Fibroblast of lung (primary cell): ENCODE data around the gene ME1. TPM values are rescaled to one million over a fixed set of nuclear protein-coding genes. Genes with fewer than 3 reads are reported as not detected.
"Not testable (repeated sequence)": the region's sequence is repeated elsewhere in the genome, so short reads cannot be mapped to it uniquely, and the experiment has no call there.

ENCODE experiments used
- DNase-seq, 2 donors: peaks; one replicate each; pipeline versions ENCODE4 v3.0.0 to v3.0.0-alpha.2; 2010; ENCODE audit warnings: low read depth in 2 of 2
- H2AFZ ChIP-seq: 2 replicates; pipeline ENCODE4 v1.5.1; 2012; ENCODE audit warnings: low read length, control low read depth, inconsistent platforms
- H3K27ac ChIP-seq: 2 replicates; pipeline ENCODE4 v1.5.1; 2011; ENCODE audit warnings: low read length, control low read depth; ENCODE audit not compliant: insufficient read depth
- H3K27me3 ChIP-seq: 2 replicates; pipeline ENCODE4 v1.5.1; 2011; ENCODE audit warnings: mild to moderate bottlenecking, low read length; ENCODE audit not compliant: control insufficient read depth, insufficient read depth
- H3K36me3 ChIP-seq: 2 replicates; pipeline ENCODE4 v1.5.1; 2011; ENCODE audit warnings: low read length; ENCODE audit not compliant: control insufficient read depth, insufficient read depth
- H3K4me1 ChIP-seq: 2 replicates; pipeline ENCODE4 v1.5.1; 2011; ENCODE audit warnings: low read length; ENCODE audit not compliant: control insufficient read depth, insufficient read depth; ENCODE audit errors: extremely low read depth
- H3K4me2 ChIP-seq: 2 replicates; pipeline ENCODE4 v1.5.1; 2011; ENCODE audit warnings: low read length, control low read depth; ENCODE audit not compliant: insufficient read depth; ENCODE audit errors: extremely low read depth
- H3K4me3 ChIP-seq, 4 experiments: fragments of 200-600 bp in 1 of 4; sonication (generic) in 1 of 4; replicated peaks in 1 of 4; 2 replicates each; pipeline ENCODE4 v1.5.1; 2011 to 2016; ENCODE audit warnings: low read length in 4 of 4, low read depth in 3 of 4, mild to moderate bottlenecking in 3 of 4, control low read depth in 2 of 4, inconsistent platforms in 1 of 4, mixed read lengths in 1 of 4; ENCODE audit not compliant: insufficient read depth in 1 of 4; ENCODE audit errors: control extremely low read depth in 1 of 4
- H3K79me2 ChIP-seq: 2 replicates; pipeline ENCODE4 v1.5.1; 2012; ENCODE audit warnings: mild to moderate bottlenecking, low read length, inconsistent platforms; ENCODE audit not compliant: control insufficient read depth, insufficient read depth
- H3K9ac ChIP-seq: 2 replicates; pipeline ENCODE4 v1.5.1; 2011; ENCODE audit warnings: mild to moderate bottlenecking, low read length, control low read depth; ENCODE audit not compliant: insufficient read depth
- H3K9me3 ChIP-seq: 2 replicates; pipeline ENCODE4 v1.5.1; 2012; ENCODE audit warnings: low read depth, low read length; ENCODE audit not compliant: control insufficient read depth, insufficient read depth
- H4K20me1 ChIP-seq: 2 replicates; pipeline ENCODE4 v1.5.1; 2011; ENCODE audit warnings: low read length; ENCODE audit not compliant: control insufficient read depth, insufficient read depth; ENCODE audit errors: extremely low read depth
- CTCF ChIP-seq, 2 donors: IDR thresholded peaks in 1 of 2; conservative IDR thresholded peaks in 1 of 2; 1 replicate in 1 of 2; 2 replicates in 1 of 2; pipeline ENCODE4 v1.5.1; 2011 to 2012; ENCODE audit warnings: low read length in 2 of 2, control low read depth in 1 of 2, inconsistent platforms in 1 of 2, low read depth in 1 of 2, mild to moderate bottlenecking in 1 of 2
- EZH2 ChIP-seq: IDR thresholded peaks from 2 replicates; pipeline ENCODE4 v1.5.1; 2012; ENCODE audit warnings: low read length, control low read depth, mild to moderate bottlenecking; ENCODE audit errors: missing control alignments
- polyA plus RNA-seq, 2 donors: library from polyadenylated mRNA; depleted of rRNA in 1 of 2; stranded (reverse) in 1 of 2; unstranded in 1 of 2; fragments of >200 nt; gene quantifications; 2 replicates each; pipeline ENCODE4 v1.2.1, GENCODE V29; 2011 to 2012; ENCODE audit warnings: missing spikeins in 1 of 2
- total RNA-seq: library from RNA; depleted of rRNA; stranded (reverse); fragments of >200 nt; gene quantifications from 2 replicates; pipeline ENCODE4 v1.2.1, GENCODE V29; 2014

The ME1 gene
- total and polyA plus RNA-seq, 2 donors (not counting 1 experiment from before 2014, with no cell fraction given), result 35.8 to 44.3 TPM

- Histone ChIP-seq H3K9ac (no peak overlapping the region), H3K79me2 (no peaks in the 10 kb centered on the region), H3K27me3 (no peaks in the 10 kb centered on the region), H3K4me3 (no peak overlapping the region), H3K4me1 (no peaks in the 10 kb centered on the region), H3K9me3 (no peaks in the 10 kb centered on the region), H3K4me2 (no peak overlapping the region), H2AFZ (no peak overlapping the region), H4K20me1 (no peaks in the 10 kb centered on the region), H3K27ac (no peak overlapping the region), H3K36me3 (no peaks in the 10 kb centered on the region)
- no peak for DNase-seq
- TF ChIP-seq EZH2 (no peak), CTCF (conservative IDR thresholded peaks at IDR 0.05 in 1 of 2, IDR thresholded peaks at IDR 0.05 in 1 of 2; ENCODE audit: low read depth in 1 of 2, low read length in 2 of 2) (no peak)
These were observed 89.1 kb downstream of the ME1 start for GRCh38 chr6:83341765-83342164.

GRCh38 chr6:83333916-83334315 is 96.9 kb downstream of the ME1 start:
- not testable (repeated sequence) for DNase-seq, H3K36me3 ChIP-seq, H4K20me1 ChIP-seq

GRCh38 chr6:83333500-83333899 is 97.4 kb downstream of the ME1 start:
- Histone ChIP-seq H3K79me2 (no peaks in the 10 kb centered on the region), H3K9ac (no peak overlapping the region), H3K27me3 (no peaks in the 10 kb centered on the region), H4K20me1 (no peaks in the 10 kb centered on the region), H3K4me2 (no peak overlapping the region), H3K4me1 (no peaks in the 10 kb centered on the region), H3K27ac (no peak overlapping the region), H3K9me3 (no peaks in the 10 kb centered on the region), H3K36me3 (no peaks in the 10 kb centered on the region), H2AFZ (no peak overlapping the region), H3K4me3 (no peak overlapping the region)
- TF ChIP-seq EZH2 (no peak), CTCF (conservative IDR thresholded peaks at IDR 0.05 in 1 of 2, IDR thresholded peaks at IDR 0.05 in 1 of 2; ENCODE audit: low read depth in 1 of 2, low read length in 2 of 2) (no peak)
- DNase-seq, result no peak

More at GRCh38 chr6:83333916-83334315, 96.9 kb downstream of the ME1 start:
- not testable (repeated sequence) for H3K79me2 ChIP-seq, H3K4me3 ChIP-seq, H3K9me3 ChIP-seq, H3K27me3 ChIP-seq, H3K4me1 ChIP-seq, H3K9ac ChIP-seq, H3K27ac ChIP-seq, H2AFZ ChIP-seq, H3K4me2 ChIP-seq
